Measurements from ENCODE around the gene PPP2R5D.
A peak's percentile ranks its signal among the peaks of the same experiment; 100 is the strongest.

The PPP2R5D gene

GRCh38 chr6:42963855-42964605 is 20.3 kb upstream of the PPP2R5D start:
- peak; percentile 20 for DNase-seq

- DNase-seq: no peak
These were observed 17.8 kb upstream of the PPP2R5D start for GRCh38 chr6:42966571-42966970.

DNA sequence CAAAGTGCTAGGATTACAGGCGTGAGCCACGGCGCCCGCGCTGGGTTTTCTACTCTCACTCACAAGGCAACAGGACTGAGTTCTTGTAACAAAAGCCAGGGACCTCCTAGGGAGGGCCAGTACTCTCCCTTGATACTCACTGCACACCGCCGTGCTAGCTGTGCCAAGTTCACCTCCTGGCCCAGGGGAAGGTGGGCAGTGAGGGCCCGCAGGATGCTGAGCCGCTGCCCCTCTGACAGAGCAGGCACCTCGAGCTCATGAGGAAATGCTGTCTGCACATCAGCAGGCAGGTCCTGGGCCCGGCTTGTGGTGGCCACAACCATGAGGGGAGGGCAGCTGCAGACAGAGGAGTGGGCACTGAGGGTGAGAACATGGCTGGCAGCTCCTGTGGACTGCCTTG is 17.1 kb upstream of the PPP2R5D start:
- no peak for DNase-seq

DNA sequence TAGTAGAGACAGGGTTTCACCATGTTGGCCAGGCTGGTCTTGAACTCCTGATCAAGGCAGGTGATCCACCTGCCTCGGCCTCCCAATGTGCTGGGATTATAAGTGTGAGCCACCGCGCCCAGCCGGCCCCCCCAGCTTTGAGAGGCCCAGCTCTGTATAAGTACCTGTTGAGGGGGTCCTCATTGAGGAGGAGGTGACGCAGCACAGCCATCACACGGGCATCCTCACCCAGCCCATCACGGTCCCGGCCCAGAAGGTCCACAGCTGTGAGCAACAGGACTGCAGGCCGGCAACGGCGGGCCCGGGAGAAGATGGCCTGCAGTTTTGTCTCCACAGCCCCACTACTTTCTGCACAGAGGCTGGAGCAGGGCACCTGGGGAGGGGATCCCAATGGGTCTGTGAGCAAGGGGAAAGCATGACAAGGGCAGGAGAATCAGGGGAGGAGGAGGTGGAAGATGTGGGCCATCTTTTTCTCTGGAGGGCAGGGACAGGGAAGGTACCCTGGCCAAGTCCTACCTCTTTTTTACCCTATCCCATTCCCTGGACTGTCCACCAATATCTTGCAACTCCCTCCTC is 16.2 kb upstream of the PPP2R5D start:
- no peak for DNase-seq

- DNase-seq: no peak
These were observed 15.6 kb upstream of the PPP2R5D start for GRCh38 chr6:42968783-42969182.

- no peak for DNase-seq
These were observed 14.9 kb upstream of the PPP2R5D start for GRCh38 chr6:42969431-42969830.

GRCh38 chr6:42969934-42970333 is 14.4 kb upstream of the PPP2R5D start:
- no peak for DNase-seq

DNA sequence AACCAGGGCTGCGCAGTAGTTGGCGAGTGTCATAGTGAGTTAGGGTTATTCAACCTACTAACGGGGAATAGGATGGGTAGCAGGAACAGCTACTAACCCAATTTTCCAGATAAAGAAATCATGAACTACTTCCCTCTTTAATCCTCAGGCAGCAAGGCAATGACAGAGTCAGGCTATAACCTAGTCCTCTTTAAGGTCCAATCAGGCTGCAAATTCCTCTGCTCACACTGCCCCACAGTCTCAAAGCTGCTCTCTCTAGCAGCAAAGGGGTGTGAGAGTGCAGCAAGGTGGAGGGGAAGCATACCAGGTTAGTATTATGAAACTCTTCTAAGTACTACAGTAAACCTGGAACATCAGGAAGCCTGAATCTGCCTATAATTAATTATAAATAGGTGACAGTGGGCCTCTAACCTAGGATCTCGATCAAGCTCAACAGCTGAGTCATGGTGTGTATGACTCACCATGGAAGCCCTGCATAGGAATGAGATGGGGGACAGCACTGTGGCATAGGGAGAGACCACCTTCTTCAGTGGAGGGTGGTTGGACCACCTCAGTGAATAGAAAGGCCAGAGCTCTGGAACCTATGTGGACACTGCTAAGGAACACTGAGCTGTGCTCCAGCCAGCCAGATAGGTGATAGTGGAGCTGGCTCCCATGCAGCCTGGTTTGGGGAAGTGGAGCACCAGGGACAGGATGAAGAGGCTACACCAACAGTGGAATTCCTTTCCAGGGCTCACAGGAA is 13.3 kb upstream of the PPP2R5D start:
- no peak for DNase-seq

- DNase-seq: no peak
These were observed 12.5 kb upstream of the PPP2R5D start for GRCh38 chr6:42971746-42972327.

DNA sequence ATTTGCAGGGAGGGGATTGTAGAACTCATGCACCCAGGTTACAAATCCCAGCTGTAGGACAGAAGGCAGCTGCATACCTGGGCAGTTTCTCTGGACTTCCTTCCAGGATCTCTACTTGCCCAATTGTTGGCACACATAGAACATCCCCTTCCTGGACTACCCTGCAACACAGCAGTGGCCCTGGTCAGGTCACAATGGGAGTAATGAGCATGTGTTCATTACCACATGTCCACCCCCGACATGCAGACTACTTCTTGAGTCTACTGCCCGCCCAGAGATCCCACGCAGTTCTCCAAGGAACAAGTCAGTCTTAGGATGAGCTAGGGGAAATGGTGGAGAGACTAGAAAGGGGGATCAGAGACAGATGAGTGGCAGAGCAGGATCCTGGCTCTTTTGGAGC is 10.4 kb upstream of the PPP2R5D start:
- no peak for DNase-seq

DNA sequence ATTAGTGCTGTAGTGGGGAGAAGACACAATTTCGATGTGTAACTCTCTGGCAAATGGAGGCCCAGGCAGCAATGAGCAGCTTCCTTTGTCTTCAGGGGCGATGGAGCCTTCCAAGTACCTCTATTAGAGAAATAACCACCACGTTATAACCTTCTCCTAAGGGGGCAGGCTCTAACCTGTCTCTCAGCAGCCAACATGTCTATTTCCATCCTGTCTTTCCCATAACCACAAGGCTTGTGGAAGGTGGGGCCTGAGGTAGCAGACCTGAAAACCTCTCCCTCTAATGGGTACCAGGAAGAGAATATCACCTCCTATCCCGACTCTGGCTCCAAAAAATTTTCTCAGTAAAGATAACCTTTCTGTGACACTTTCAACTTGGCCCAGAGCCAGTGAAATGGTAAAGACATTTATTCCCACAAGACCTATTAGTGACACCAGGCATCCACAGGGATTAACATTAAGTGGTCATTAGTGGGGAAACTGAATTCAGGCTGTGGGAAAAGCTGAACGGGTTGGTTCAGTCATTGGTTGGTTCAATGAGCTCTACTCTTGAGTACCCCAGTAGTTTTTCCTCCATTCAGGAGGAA is 9.4 kb upstream of the PPP2R5D start:
- no peak for DNase-seq

- DNase-seq: no peak
These were observed 5.9 kb upstream of the PPP2R5D start for GRCh38 chr6:42978487-42978838.

DNA sequence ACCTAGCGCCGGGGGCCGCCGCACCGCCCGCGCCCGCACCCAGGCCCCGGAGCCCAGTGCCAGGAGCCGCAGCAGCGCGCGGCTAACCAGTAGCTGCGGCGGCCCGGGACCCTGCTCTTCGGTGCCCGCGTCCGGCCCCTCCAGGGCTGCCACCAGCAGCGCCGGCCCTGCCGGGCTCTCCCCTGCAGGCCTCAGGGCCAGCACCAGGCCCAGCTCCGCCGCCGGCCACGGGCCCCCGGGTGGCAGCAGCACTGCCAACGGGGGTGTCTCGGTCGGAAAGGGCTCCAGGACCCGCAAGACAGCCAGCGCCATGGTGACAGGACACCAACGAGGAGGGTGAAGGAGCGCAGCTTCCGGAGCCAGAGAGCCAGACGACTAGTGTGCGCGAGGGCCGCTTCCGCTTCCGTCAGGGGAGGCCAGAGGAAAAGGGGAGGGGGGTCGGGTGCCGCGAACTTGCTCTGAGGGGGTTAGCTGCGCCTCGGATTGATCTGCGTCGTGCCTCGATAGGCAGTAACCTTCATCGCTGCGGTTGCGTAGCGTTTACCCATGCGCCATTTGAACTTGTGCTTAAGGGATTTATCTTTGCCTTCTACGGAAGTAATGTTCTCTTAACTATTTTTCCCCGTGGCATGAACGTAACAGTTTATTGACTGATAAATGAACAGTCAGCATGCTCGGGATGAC is 5.4 kb upstream of the PPP2R5D start, which contains the start of gene PEX6:
PEX6 (minus strand) TSS at position 343 of the 684 bp plus-strand sequence; CDS start at position 312, 31 bp downstream.
- DNase-seq: peak; percentile 98

GRCh38 chr6:42979523-42980177 is 4.7 kb upstream of the PPP2R5D start:
- no peak for DNase-seq

DNA sequence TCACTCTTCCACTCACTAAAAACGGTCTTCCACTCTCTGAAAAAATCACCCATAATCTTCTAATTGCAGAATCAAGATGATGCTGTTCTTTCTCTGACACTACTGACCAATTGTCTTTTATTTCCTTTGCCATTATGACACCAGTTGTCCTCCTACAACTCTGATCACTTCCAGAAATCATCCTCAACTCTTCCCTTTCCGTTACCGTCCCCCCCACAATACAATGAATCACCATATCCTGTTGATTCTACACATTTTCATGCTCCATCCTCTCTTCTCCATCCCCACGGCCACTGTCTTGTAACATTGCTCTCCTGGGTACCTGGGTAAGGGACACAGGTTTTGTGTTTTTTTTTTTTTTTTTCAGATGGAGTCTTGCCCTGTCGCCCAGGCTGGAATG is 2.5 kb upstream of the PPP2R5D start:
- DNase-seq: no peak

DNA sequence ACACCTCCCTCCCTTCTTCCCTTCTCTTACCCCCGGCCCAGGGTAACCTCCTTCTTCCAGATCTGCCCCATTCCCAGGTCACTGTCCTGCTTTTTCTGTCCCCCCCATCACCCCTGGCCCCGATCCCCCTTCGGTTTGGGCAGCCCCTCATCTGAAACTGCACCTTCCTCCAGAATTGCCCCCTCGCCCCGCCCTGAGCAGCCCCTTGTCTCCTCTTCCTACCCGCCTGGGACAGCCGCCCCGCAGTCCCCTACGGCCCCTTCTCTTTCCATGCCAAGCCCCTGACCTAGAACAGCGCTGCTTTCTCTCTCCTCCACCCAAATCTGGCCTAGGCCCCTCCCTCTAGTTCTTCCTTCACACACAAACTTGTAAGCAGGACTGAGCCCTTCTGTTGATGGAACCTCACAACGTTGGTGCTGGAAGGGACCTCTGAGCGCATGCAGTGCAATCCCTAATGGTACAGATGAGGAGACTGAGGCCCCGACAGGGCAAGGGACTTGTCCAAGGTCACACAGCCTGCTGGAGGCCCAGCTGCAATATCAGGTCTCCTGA is 630 bp downstream of the PPP2R5D start:
- DNase-seq: no peak

GRCh38 chr6:42987533-42988451 is 3.4 kb downstream of the PPP2R5D start:
- no peak for DNase-seq

- DNase-seq: no peak
These were observed 4.2 kb downstream of the PPP2R5D start for GRCh38 chr6:42988486-42989020.

- DNase-seq: no peak
These were observed 5.6 kb downstream of the PPP2R5D start for GRCh38 chr6:42989923-42990322.

- DNase-seq: no peak
These were observed 9.1 kb downstream of the PPP2R5D start for GRCh38 chr6:42993445-42993844.

Measured in NCI-H510A treated with DMSO at 0.1 percent for 48 hours (cell line).